Measurements from ENCODE around the gene ADAMTSL1.

The ADAMTSL1 gene

DNA sequence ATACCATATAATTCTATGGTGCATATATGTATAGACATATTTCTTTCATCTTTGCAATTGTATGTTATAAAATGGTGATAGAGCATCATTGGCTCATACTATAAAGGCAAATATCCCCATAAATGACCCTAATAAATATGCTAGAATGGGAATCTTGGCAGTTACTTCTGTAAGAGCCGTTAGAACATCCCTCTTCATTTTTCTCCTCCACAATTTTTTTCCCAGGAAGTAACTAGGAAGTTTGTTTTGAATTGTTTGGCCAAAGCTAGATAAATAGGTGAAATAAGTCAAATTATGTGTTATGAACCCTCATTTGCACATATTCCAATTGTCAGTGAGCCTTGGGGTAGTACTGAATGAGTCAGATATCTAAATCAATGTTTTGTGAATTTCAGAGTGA lies 209.9 kb downstream of the ADAMTSL1 start:
- H3K27me3 ChIP-seq (ENCODE audit: insufficient read depth, low read length, poor library complexity): no peaks in the 10 kb centered on the region
- H3K4me2 ChIP-seq (ENCODE audit: insufficient read depth, low read length): no peak overlapping the region
- no peaks in the 10 kb centered on the region for H3K4me1 ChIP-seq (ENCODE audit: insufficient read depth, low read length)
- no peak overlapping the region for H3K9ac ChIP-seq (ENCODE audit: low read depth, low read length)
- H3K27ac ChIP-seq (ENCODE audit: low read length): no peak overlapping the region
- DNase-seq (no peak), ATAC-seq (ENCODE audit: insufficient read depth, low read depth) (no peak)
- no peaks in the 10 kb centered on the region for H3K9me3 ChIP-seq (ENCODE audit: insufficient read depth, low read length, severe bottlenecking)
- no peak overlapping the region for H2AFZ ChIP-seq (ENCODE audit: low read depth, low read length)
- TF ChIP-seq, protein P1, sequence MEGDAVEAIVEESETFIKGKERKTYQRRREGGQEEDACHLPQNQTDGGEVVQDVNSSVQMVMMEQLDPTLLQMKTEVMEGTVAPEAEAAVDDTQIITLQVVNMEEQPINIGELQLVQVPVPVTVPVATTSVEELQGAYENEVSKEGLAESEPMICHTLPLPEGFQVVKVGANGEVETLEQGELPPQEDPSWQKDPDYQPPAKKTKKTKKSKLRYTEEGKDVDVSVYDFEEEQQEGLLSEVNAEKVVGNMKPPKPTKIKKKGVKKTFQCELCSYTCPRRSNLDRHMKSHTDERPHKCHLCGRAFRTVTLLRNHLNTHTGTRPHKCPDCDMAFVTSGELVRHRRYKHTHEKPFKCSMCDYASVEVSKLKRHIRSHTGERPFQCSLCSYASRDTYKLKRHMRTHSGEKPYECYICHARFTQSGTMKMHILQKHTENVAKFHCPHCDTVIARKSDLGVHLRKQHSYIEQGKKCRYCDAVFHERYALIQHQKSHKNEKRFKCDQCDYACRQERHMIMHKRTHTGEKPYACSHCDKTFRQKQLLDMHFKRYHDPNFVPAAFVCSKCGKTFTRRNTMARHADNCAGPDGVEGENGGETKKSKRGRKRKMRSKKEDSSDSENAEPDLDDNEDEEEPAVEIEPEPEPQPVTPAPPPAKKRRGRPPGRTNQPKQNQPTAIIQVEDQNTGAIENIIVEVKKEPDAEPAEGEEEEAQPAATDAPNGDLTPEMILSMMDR (IDR thresholded peaks at IDR 0.05; ENCODE audit: borderline replicate concordance, extremely low read depth, low read length, poor library complexity, severe bottlenecking): no peak
- no peak for TF ChIP-seq EZH2 (IDR thresholded peaks at IDR 0.05; ENCODE audit: borderline replicate concordance, low read depth, low read length, severe bottlenecking)
- no peaks in the 10 kb centered on the region for H4K20me1 ChIP-seq (ENCODE audit: insufficient read depth, low read length)
- H3K4me3 ChIP-seq (ENCODE audit: low read depth in 1 of 2, low read length in 2 of 2): no peak overlapping the region
- H3K36me3 ChIP-seq (ENCODE audit: insufficient read depth, low read length): no peaks in the 10 kb centered on the region
- H3K79me2 ChIP-seq (ENCODE audit: insufficient read depth, low read length): no peaks in the 10 kb centered on the region

- no peak for DNase-seq
- H3K36me3 ChIP-seq (ENCODE audit: insufficient read depth, low read length): no peaks in the 10 kb centered on the region
- no peak overlapping the region for H3K27ac ChIP-seq (ENCODE audit: low read length)
- ATAC-seq (ENCODE audit: insufficient read depth, low read depth): no peak
- no peak overlapping the region for H3K4me3 ChIP-seq (ENCODE audit: low read depth in 1 of 2, low read length in 2 of 2)
- H3K9me3 ChIP-seq (ENCODE audit: insufficient read depth, low read length, severe bottlenecking): no peaks in the 10 kb centered on the region
- no peak overlapping the region for H3K4me2 ChIP-seq (ENCODE audit: insufficient read depth, low read length)
- H2AFZ ChIP-seq (ENCODE audit: low read depth, low read length): no peak overlapping the region
- no peaks in the 10 kb centered on the region for H3K79me2 ChIP-seq (ENCODE audit: insufficient read depth, low read length)
- H4K20me1 ChIP-seq (ENCODE audit: insufficient read depth, low read length): no peaks in the 10 kb centered on the region
- no peaks in the 10 kb centered on the region for H3K4me1 ChIP-seq (ENCODE audit: insufficient read depth, low read length)
- no peaks in the 10 kb centered on the region for H3K27me3 ChIP-seq (ENCODE audit: insufficient read depth, low read length, poor library complexity)
- no peak overlapping the region for H3K9ac ChIP-seq (ENCODE audit: low read depth, low read length)
- TF ChIP-seq, protein P1 (IDR thresholded peaks at IDR 0.05; ENCODE audit: borderline replicate concordance, extremely low read depth, low read length, poor library complexity, severe bottlenecking): no peak
- no peak for TF ChIP-seq EZH2 (IDR thresholded peaks at IDR 0.05; ENCODE audit: borderline replicate concordance, low read depth, low read length, severe bottlenecking)
Observed at GRCh38 chr9:18684593-18685317, 210.8 kb downstream of the ADAMTSL1 start.

DNA sequence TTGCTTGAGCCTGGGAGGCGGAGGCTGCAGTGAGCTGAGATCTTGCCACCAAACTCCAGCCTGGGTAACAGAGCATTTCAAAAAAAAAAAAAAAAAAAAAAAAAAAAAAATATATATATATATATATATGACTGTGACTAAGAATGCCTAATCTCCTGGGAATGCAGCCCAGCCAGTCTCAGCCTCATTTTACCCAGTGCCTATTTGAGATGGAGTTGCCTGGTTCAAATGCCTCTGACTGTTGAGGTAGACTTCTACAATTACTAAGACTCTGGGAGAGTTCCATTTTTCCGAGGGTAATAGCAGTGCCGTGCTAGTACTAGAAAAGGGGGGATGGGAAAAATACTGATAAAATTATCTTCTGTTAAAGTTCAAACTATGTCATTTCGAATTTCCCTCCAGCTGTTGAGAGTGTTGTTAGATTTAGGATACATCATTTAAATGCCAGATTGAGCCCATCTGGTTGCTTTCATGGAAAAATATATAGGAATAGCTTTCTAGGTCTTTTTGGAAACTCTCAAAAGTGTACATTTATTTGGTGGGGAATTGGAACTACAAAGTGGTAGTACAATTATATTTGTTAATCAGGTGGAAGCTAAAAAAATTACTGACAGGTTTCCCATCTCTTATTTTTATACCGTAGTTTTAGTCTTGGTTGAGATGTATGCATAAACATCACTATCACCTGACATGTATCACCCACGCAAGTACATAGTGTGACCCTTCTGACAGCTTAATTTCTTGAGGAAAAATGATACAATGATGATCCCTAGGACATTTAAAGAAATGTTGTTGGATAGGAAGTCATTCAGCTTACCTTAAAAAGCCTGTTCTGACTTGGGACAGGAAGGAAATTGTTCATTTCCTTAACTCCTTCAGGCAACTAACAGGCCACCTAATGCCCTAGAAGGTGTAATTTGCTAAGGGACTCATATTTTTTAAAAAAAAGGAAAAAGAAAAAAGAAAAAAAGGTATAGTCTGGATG lies 214.9 kb downstream of the ADAMTSL1 start:
- no peaks in the 10 kb centered on the region for H4K20me1 ChIP-seq (ENCODE audit: insufficient read depth, low read length)
- no peak for DNase-seq

More for the DNA sequence above, 214.9 kb downstream of the ADAMTSL1 start:
- H3K4me1 ChIP-seq (ENCODE audit: insufficient read depth, low read length): no peaks in the 10 kb centered on the region
- H3K79me2 ChIP-seq (ENCODE audit: insufficient read depth, low read length): no peaks in the 10 kb centered on the region
- no peak overlapping the region for H3K4me3 ChIP-seq (ENCODE audit: low read depth in 1 of 2, low read length in 2 of 2)
- H3K4me2 ChIP-seq (ENCODE audit: insufficient read depth, low read length): no peak overlapping the region
- ATAC-seq (ENCODE audit: insufficient read depth, low read depth): no peak
- H3K27ac ChIP-seq (ENCODE audit: low read length): no peak overlapping the region
- H3K27me3 ChIP-seq (ENCODE audit: insufficient read depth, low read length, poor library complexity): no peaks in the 10 kb centered on the region
- no peak for TF ChIP-seq EZH2 (IDR thresholded peaks at IDR 0.05; ENCODE audit: borderline replicate concordance, low read depth, low read length, severe bottlenecking)
- TF ChIP-seq, protein P1 (IDR thresholded peaks at IDR 0.05; ENCODE audit: borderline replicate concordance, extremely low read depth, low read length, poor library complexity, severe bottlenecking): no peak
- H3K9ac ChIP-seq (ENCODE audit: low read depth, low read length): no peak overlapping the region
- no peak overlapping the region for H2AFZ ChIP-seq (ENCODE audit: low read depth, low read length)
- H3K36me3 ChIP-seq (ENCODE audit: insufficient read depth, low read length): no peaks in the 10 kb centered on the region
- H3K9me3 ChIP-seq (ENCODE audit: insufficient read depth, low read length, severe bottlenecking): no peaks in the 10 kb centered on the region

All from DND-41 (cell line).